ENCODE results near the gene DNAJB9. TPM values are rescaled to one million over a fixed set of nuclear protein-coding genes. Genes with fewer than 3 reads are reported as not detected.

DNAJB9 gene
- total and polyA plus RNA-seq, 9 of the 15 experiments (the other 6 are each of a cell fraction or from before 2014, with no cell fraction given) = 4.3 to 34.2 (median 9.6) TPM

DNA sequence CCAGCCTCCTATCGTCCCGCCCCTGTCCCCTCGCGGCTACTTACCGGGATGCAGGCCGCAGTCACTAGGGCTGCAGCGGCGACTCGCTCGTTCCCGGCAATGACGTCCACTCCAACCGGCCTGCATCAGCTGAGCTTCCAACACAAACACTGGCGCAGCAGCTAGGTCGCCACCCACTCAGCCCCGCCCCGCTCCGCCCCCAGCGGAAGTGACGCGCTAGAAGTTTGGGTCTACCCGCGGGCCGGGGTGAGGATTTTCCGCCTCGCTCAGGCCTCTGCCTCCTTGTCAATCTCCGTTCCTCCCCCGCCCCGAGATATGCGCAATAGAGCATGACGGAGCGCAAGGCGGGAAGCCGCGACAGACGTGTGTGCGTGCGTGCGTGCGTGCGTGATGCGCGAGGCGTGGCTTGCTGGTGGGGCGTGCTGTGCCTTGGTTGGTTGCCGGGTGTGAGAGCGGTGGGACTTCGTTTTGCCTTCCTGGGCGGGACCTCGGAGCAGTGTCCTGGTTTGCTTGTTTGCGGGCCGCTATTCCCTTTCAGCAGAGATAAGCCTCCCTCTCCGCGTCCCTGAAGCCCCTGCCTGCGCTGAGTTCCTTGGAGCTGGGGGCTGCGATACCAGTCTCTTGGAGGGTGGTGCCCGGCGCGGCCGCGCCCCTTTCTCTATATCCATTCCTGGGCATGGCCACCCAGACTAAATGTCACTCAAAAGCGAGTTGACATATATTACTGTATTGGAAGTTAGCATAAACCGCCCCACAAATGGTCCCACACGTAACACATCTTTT, 43.5 kb upstream of the DNAJB9 start, which contains the start of gene PNPLA8 (continued):
- TF ChIP-seq AFF1 (IDR thresholded peaks at IDR 0.05; ENCODE audit: low read depth in 1 of 2, partially characterized antibody in 2 of 2) (peak; percentile 23 to 64), FOXA3 (CRISPR knock-in tag; conservative IDR thresholded peaks at IDR 0.05 in 1 of 2, IDR thresholded peaks at IDR 0.05 in 1 of 2) (peak in 1 of 2 experiments; percentile 84; a peak in 2 of 4 replicates), ZBTB12 (CRISPR knock-in tag; IDR thresholded peaks at IDR 0.05) (peak; percentile 90), ELF4 (CRISPR knock-in tag; IDR thresholded peaks at IDR 0.05) (peak; percentile 69; the same call in 1 of the 2 replicates), SRF (CRISPR knock-in tag; IDR thresholded peaks at IDR 0.05) (0 out of 4 replicates have a peak, but pooled peaks of 1 of the 2 experiments have one; percentile 62), DDX20 (tag; IDR thresholded peaks at IDR 0.05; ENCODE audit: low read depth) (no peak), UBTF (IDR thresholded peaks at IDR 0.05; ENCODE audit: borderline replicate concordance in 1 of 2, low read depth in 2 of 2, low read length in 2 of 2) (peak in 1 of 2 experiments; percentile 26; a peak in 1 of 4 replicates), CEBPG (CRISPR knock-in tag; IDR thresholded peaks at IDR 0.05) (peak; percentile 96), CEBPG (tag; conservative IDR thresholded peaks at IDR 0.05 in 1 of 2, IDR thresholded peaks at IDR 0.05 in 1 of 2) (peak; percentile 70 to 85), E2F8 (IDR thresholded peaks at IDR 0.05; ENCODE audit: low read depth, partially characterized antibody) (peak; percentile 98), ZBTB33 (CRISPR knock-in tag; IDR thresholded peaks at IDR 0.05) (no peak), ZKSCAN1 (IDR thresholded peaks at IDR 0.05; ENCODE audit: low read depth, low read length) (peak; percentile 63)

Measured in K562 (cell line).